Superior temporal gyrus (tissue), 1 donor: ENCODE data around the gene MCTP1.
"Not testable (repeated sequence)": the region's sequence is repeated elsewhere in the genome, so short reads cannot be mapped to it uniquely, and the experiment has no call there.

Experiments used
- DNase-seq: peaks from one replicate; pipeline ENCODE4 v3.0.0-alpha.2; 2016; ENCODE audit errors: extremely low spot score

Gene MCTP1

GRCh38 chr5:95184924-95185323, 100.0 kb downstream of the MCTP1 start:
- no peak for DNase-seq

- DNase-seq = no peak
These were observed 103.2 kb downstream of the MCTP1 start for GRCh38 chr5:95181644-95182043.

GRCh38 chr5:95178046-95178651, 106.7 kb downstream of the MCTP1 start:
- no peak for DNase-seq

GRCh38 chr5:95177456-95177855, 107.4 kb downstream of the MCTP1 start:
- DNase-seq = no peak

- DNase-seq = no peak
These were observed 109.8 kb downstream of the MCTP1 start for GRCh38 chr5:95175106-95175505.

GRCh38 chr5:95172659-95173058, 112.2 kb downstream of the MCTP1 start:
- no peak for DNase-seq

GRCh38 chr5:95164861-95165260, 120.0 kb downstream of the MCTP1 start:
- no peak for DNase-seq

GRCh38 chr5:95163079-95163478, 121.8 kb downstream of the MCTP1 start:
- DNase-seq = no peak

- DNase-seq = no peak
These were observed 122.5 kb downstream of the MCTP1 start for GRCh38 chr5:95162231-95162992.

GRCh38 chr5:95159603-95160002, 125.3 kb downstream of the MCTP1 start:
- DNase-seq = no peak

- DNase-seq = no peak
These were observed 129.0 kb downstream of the MCTP1 start for GRCh38 chr5:95155888-95156287.

- no peak for DNase-seq
These were observed 131.4 kb downstream of the MCTP1 start for GRCh38 chr5:95153511-95153910.

GRCh38 chr5:95152535-95152934, 132.4 kb downstream of the MCTP1 start:
- no peak for DNase-seq

- no peak for DNase-seq
These were observed 132.8 kb downstream of the MCTP1 start for GRCh38 chr5:95152131-95152530.

GRCh38 chr5:95151694-95152093, 133.2 kb downstream of the MCTP1 start:
- DNase-seq = no peak

- no peak for DNase-seq
These were observed 135.5 kb downstream of the MCTP1 start for GRCh38 chr5:95149387-95149786.

GRCh38 chr5:95148453-95148852, 136.4 kb downstream of the MCTP1 start:
- DNase-seq = no peak

- not testable (repeated sequence) for DNase-seq
These were observed 141.0 kb downstream of the MCTP1 start for GRCh38 chr5:95143858-95144257.

- DNase-seq = no peak
These were observed 142.7 kb downstream of the MCTP1 start for GRCh38 chr5:95142145-95142544.

- DNase-seq = no peak
These were observed 143.8 kb downstream of the MCTP1 start for GRCh38 chr5:95141141-95141540.

- DNase-seq = no peak
These were observed 150.6 kb downstream of the MCTP1 start for GRCh38 chr5:95134326-95134725.

GRCh38 chr5:95132096-95132495, 152.8 kb downstream of the MCTP1 start:
- DNase-seq = no peak

GRCh38 chr5:95130941-95131340, 154.0 kb downstream of the MCTP1 start:
- DNase-seq = no peak

GRCh38 chr5:95124731-95125130, 160.2 kb downstream of the MCTP1 start:
- no peak for DNase-seq
